Neural cell (in vitro differentiated cells): ENCODE measurements around the gene MYO3B.

ENCODE experiments used
- CTCF ChIP-seq: fragments of 450-650 bp; IDR thresholded peaks from 2 replicates; pipeline ENCODE4 v1.5.1; 2014; ENCODE audit warnings: antibody characterized with exemption, mild to moderate bottlenecking, moderate library complexity; ENCODE audit not compliant: poor library complexity, severe bottlenecking
- MXI1 ChIP-seq: fragments of 450-650 bp; conservative IDR thresholded peaks from 2 replicates; pipeline ENCODE4 v1.6.1; 2014; ENCODE audit warnings: antibody characterized with exemption, mild to moderate bottlenecking; ENCODE audit not compliant: poor library complexity, severe bottlenecking
- POLR2AphosphoS5 ChIP-seq: IDR thresholded peaks from 2 replicates; pipeline ENCODE4 v1.6.1; 2012
- REST ChIP-seq: IDR thresholded peaks from 2 replicates; pipeline ENCODE4 v1.6.1; 2012; ENCODE audit warnings: borderline replicate concordance

GRCh38 chr2:170276056-170276455 lies 98.1 kb downstream of the MYO3B start:
- TF ChIP-seq CTCF (no peak), MXI1 (no peak), POLR2AphosphoS5 (no peak), REST (no peak)
